ENCODE measurements around the gene NRCAM. TPM values are rescaled to one million over a fixed set of nuclear protein-coding genes. Genes with fewer than 3 reads are reported as not detected.

The NRCAM gene
- polyA plus RNA-seq, 1 donor, result 11.8 TPM

DNA sequence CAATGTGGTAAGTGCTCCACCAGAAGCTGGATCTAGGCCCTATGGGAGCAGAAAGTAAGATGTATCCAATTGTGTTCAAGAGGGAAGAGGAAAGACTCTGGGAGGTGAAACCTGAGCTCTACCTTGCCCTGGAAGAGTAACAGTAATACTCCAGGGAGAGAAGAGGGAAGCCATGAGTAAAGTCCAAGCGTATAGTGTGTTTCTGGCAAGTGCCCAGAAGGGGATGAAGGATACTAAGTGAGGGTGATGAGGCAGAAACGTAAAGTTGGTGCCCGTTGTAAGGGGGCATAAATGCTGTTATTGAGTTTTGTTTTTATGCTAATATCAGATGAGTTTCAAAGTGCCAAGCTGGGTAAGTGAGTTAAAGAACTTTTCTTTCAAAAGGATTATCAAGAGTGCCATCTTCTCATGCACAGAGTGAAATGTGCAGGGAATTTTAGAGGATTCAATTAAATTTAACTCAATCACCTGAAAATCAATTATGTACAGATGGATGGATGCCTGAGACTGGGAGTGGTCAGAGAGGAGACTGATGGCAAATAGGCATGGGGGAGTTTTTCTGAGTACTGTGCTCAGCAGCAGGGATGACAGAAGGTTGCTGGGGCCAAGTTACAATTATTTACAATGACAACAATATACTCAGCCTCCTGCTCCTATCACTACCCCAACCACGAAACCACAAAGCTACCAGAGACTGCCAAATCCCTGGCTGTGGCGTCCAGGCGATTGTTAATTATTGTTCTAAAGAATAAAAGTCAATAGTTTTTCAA is 202.8 kb downstream of the NRCAM start:
- Histone ChIP-seq H3K4me3 (ENCODE audit: low read length) (no peak overlapping the region), H3K36me3 (ENCODE audit: control insufficient read depth, insufficient read depth, low read length) (no peaks in the 10 kb centered on the region), H3K27ac (ENCODE audit: low read length) (no peak overlapping the region), H3K27me3 (ENCODE audit: control insufficient read depth, insufficient read depth, low read length) (no peaks in the 10 kb centered on the region), H3K4me1 (ENCODE audit: control insufficient read depth, insufficient read depth, low read length) (peaks cover 7% of the 10 kb centered on the region), H3K9me3 (ENCODE audit: control insufficient read depth, low read depth, low read length) (peaks cover 3% of the 10 kb centered on the region)
- no peak for DNase-seq
- 100% methylated on average over 2 of the region's 6 CpGs for WGBS (ENCODE audit: insufficient coverage, low lambda C conversion rate)

DNA sequence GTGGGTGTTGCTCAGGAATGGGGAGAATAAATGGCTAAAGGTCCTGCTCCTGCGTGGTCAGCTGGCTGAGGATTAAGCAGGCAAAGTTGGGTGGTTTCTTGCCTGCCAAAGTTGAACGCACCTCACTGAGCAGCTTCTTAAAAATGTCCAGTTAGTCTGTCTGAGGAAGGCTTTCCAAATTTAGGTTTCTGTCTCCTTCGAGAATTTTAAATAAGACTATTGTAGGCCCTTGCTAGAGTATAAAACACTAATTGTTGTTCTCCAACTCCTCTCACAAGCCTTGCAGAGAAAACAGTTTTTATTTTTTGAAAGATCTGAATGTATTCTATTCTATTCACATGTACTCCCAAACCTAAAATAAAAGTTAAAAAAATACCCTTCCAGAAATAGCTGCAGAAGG is 204.1 kb downstream of the NRCAM start:
- Histone ChIP-seq H3K27me3 (ENCODE audit: control insufficient read depth, insufficient read depth, low read length) (no peaks in the 10 kb centered on the region), H3K4me1 (ENCODE audit: control insufficient read depth, insufficient read depth, low read length) (peaks cover 7% of the 10 kb centered on the region), H3K4me3 (ENCODE audit: low read length) (no peak overlapping the region), H3K9me3 (ENCODE audit: control insufficient read depth, low read depth, low read length) (peaks cover 3% of the 10 kb centered on the region), H3K27ac (ENCODE audit: low read length) (no peak overlapping the region), H3K36me3 (ENCODE audit: control insufficient read depth, insufficient read depth, low read length) (no peaks in the 10 kb centered on the region)
- no peak for DNase-seq
- WGBS (ENCODE audit: insufficient coverage, low lambda C conversion rate), result 96% methylated on average over 3 of the region's 3 CpGs

- DNase-seq, result no peak
Observed at GRCh38 chr7:108251700-108252099, 204.5 kb downstream of the NRCAM start.

GRCh38 chr7:108249453-108249852 is 206.8 kb downstream of the NRCAM start:
- no peaks in the 10 kb centered on the region for H3K36me3 ChIP-seq (ENCODE audit: control insufficient read depth, insufficient read depth, low read length)
- H3K27ac ChIP-seq (ENCODE audit: low read length), result no peak overlapping the region
- H3K27me3 ChIP-seq (ENCODE audit: control insufficient read depth, insufficient read depth, low read length), result no peaks in the 10 kb centered on the region
- H3K4me3 ChIP-seq (ENCODE audit: low read length), result no peak overlapping the region
- H3K4me1 ChIP-seq (ENCODE audit: control insufficient read depth, insufficient read depth, low read length), result peaks cover 19% of the 10 kb centered on the region
- peak in 1 of 2 donors; percentile 23 for DNase-seq
- no peaks in the 10 kb centered on the region for H3K9me3 ChIP-seq (ENCODE audit: control insufficient read depth, low read depth, low read length)
- WGBS (ENCODE audit: insufficient coverage, low lambda C conversion rate), result no CpG with 5 or more reads among the region's 1 CpG

More at GRCh38 chr7:108251700-108252099, 204.5 kb downstream of the NRCAM start:
- Histone ChIP-seq H3K27me3 (ENCODE audit: control insufficient read depth, insufficient read depth, low read length) (no peaks in the 10 kb centered on the region), H3K27ac (ENCODE audit: low read length) (no peak overlapping the region), H3K36me3 (ENCODE audit: control insufficient read depth, insufficient read depth, low read length) (no peaks in the 10 kb centered on the region), H3K9me3 (ENCODE audit: control insufficient read depth, low read depth, low read length) (peaks cover 3% of the 10 kb centered on the region), H3K4me1 (ENCODE audit: control insufficient read depth, insufficient read depth, low read length) (peaks cover 11% of the 10 kb centered on the region), H3K4me3 (ENCODE audit: low read length) (no peak overlapping the region)
- WGBS (ENCODE audit: insufficient coverage, low lambda C conversion rate), result 83% methylated on average over 1 of the region's 1 CpG

DNA sequence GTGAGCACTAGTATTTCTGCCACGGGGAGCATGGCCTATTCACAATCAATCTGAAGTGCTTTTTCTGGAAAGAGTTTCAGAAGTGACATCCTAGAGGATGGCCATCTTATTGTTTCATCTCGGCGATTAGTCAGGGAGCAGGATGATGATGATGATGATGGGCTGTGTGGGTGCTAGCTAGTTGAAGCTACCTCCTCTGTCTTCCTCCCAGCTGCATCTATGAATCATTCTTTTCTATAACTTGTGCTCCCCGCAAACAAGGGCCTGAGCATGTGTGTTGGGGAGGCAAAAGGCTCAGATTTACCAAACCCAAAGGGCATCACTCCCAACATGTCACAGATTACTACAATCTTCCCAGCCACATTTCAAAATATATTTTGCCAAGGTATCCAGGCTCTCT is 207.4 kb downstream of the NRCAM start:
- Histone ChIP-seq H3K27me3 (ENCODE audit: control insufficient read depth, insufficient read depth, low read length) (no peaks in the 10 kb centered on the region), H3K4me3 (ENCODE audit: low read length) (no peak overlapping the region), H3K4me1 (ENCODE audit: control insufficient read depth, insufficient read depth, low read length) (peaks cover 19% of the 10 kb centered on the region), H3K9me3 (ENCODE audit: control insufficient read depth, low read depth, low read length) (no peaks in the 10 kb centered on the region), H3K27ac (ENCODE audit: low read length) (no peak overlapping the region), H3K36me3 (ENCODE audit: control insufficient read depth, insufficient read depth, low read length) (no peaks in the 10 kb centered on the region)
- WGBS (ENCODE audit: insufficient coverage, low lambda C conversion rate), result 100% methylated on average over 1 of the region's 4 CpGs
- no peak for DNase-seq

DNA sequence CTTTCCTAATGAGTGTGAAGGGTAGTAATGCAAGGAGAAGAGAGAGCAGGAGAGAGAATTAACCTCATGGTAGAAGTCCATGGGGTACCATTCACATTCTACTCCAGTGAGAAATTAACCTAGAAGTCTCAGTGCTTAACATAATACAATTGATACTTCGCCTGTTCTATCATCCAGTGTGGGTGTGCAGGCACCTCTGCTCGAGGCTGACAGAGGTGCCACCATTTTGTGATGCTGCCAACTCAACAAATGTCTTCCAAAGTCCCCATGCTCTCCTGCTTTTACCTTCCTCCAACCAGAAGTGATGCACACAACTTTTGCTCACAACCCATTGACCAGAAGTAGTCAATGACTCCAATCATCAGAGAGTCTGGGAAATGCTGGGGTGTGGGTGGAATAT is 207.8 kb downstream of the NRCAM start:
- Histone ChIP-seq H3K4me1 (ENCODE audit: control insufficient read depth, insufficient read depth, low read length) (peaks cover 19% of the 10 kb centered on the region), H3K27me3 (ENCODE audit: control insufficient read depth, insufficient read depth, low read length) (no peaks in the 10 kb centered on the region), H3K4me3 (ENCODE audit: low read length) (no peak overlapping the region), H3K9me3 (ENCODE audit: control insufficient read depth, low read depth, low read length) (no peaks in the 10 kb centered on the region), H3K27ac (ENCODE audit: low read length) (no peak overlapping the region), H3K36me3 (ENCODE audit: control insufficient read depth, insufficient read depth, low read length) (no peaks in the 10 kb centered on the region)
- WGBS (ENCODE audit: insufficient coverage, low lambda C conversion rate), result no CpG with 5 or more reads among the region's 2 CpGs
- DNase-seq, result no peak

DNA sequence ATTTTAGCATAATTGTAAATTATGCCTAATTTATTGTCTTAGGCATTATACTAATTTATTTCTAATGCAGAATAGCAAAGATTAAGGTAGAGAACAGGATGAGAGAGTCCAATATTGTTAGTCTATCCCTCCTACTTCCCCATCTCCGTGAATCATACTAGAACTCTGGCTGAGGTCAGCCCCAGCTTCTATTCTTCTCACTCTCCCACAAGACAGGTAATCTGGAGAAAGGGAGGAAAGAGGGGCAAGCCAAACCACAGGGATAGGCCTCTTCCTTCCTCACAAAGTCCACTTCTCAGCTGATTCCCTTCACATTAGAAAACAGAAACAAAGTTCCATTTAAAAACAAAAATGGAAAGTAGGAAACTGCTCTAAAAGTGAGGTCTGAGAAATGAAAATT is 208.6 kb downstream of the NRCAM start:
- Histone ChIP-seq H3K27ac (ENCODE audit: low read length) (no peak overlapping the region), H3K36me3 (ENCODE audit: control insufficient read depth, insufficient read depth, low read length) (no peaks in the 10 kb centered on the region), H3K27me3 (ENCODE audit: control insufficient read depth, insufficient read depth, low read length) (no peaks in the 10 kb centered on the region), H3K9me3 (ENCODE audit: control insufficient read depth, low read depth, low read length) (no peaks in the 10 kb centered on the region), H3K4me3 (ENCODE audit: low read length) (no peak overlapping the region), H3K4me1 (ENCODE audit: control insufficient read depth, insufficient read depth, low read length) (peaks cover 19% of the 10 kb centered on the region)
- no peak for DNase-seq
- no CpG with 5 or more reads among the region's 1 CpG for WGBS (ENCODE audit: insufficient coverage, low lambda C conversion rate)

DNA sequence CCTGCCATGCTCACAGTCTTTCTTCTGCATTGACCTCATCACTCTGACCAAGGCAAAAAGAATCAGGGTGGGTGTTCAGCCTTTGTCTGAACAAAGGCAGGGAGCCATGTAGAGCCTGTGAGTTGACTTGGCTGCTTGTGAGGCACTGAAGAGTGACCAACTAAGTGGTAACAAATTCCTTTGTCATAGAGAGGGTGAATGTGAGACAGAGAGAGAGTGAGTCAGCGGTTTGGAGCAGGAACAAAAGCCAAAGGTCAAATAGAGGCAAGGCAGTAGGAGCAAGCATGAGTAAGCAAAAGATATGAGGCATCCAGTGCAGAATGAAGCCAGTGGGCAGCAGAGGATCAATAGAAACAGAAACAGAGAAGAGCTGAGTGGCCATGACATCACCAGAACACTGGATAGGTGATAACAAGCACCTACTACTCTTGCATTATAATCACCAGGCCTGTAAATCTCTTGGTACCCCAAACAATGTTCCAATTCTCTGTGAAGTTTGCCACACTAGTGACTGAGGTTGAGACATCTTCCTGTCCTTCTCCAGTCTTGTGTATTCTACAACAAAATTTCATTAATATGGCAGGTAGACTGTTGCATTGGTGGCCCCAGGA is 209.9 kb downstream of the NRCAM start:
- DNase-seq, result peak; percentile 65 to 83
- H3K36me3 ChIP-seq (ENCODE audit: control insufficient read depth, insufficient read depth, low read length), result no peaks in the 10 kb centered on the region
- no peaks in the 10 kb centered on the region for H3K9me3 ChIP-seq (ENCODE audit: control insufficient read depth, low read depth, low read length)
- WGBS (ENCODE audit: insufficient coverage, low lambda C conversion rate), result no CpG with 5 or more reads among the region's 1 CpG
- H3K27me3 ChIP-seq (ENCODE audit: control insufficient read depth, insufficient read depth, low read length), result no peaks in the 10 kb centered on the region
- H3K4me1 ChIP-seq (ENCODE audit: control insufficient read depth, insufficient read depth, low read length), result peaks cover 19% of the 10 kb centered on the region
- no peak overlapping the region for H3K4me3 ChIP-seq (ENCODE audit: low read length)
- peak overlapping the region; percentile 14 for H3K27ac ChIP-seq (ENCODE audit: low read length)

DNA sequence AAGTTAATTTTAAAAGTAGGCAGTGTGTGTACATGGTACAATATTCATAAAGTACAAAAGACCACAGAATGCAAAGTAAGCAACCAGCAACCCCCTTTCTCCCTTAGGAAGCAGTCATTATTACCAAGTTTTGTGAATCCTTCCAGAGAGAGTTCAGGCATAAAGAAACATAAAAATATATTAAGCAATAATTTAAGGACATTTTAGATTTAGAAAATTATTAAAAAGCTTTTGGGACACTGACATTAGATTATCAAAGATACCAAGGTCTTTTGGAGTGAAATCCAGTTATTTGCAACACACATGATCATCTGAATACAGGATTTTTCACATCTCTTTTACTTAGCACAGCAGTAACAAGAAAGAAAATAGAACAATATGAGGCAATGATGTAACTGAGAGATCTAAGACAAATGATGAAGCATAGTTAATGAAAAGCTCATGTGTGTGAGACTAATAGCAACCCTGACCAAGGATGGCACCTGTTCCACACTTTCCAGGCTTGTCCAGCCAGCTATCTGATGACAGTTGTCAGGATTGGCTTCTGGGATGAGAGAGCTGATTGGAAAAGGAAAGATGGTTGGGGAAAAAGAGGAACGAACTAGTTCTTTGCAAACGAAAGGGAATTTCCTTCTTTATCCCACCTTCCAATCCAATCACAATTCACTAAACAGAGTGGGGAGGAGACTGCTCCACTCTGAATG is 210.6 kb downstream of the NRCAM start:
- H3K4me1 ChIP-seq (ENCODE audit: control insufficient read depth, insufficient read depth, low read length), result peaks cover 19% of the 10 kb centered on the region
- no peaks in the 10 kb centered on the region for H3K27me3 ChIP-seq (ENCODE audit: control insufficient read depth, insufficient read depth, low read length)
- DNase-seq, result no peak
- H3K9me3 ChIP-seq (ENCODE audit: control insufficient read depth, low read depth, low read length), result no peaks in the 10 kb centered on the region
- peak overlapping the region; percentile 14 for H3K27ac ChIP-seq (ENCODE audit: low read length)
- no peak overlapping the region for H3K4me3 ChIP-seq (ENCODE audit: low read length)
- 60% methylated on average over 2 of the region's 2 CpGs for WGBS (ENCODE audit: insufficient coverage, low lambda C conversion rate)
- no peaks in the 10 kb centered on the region for H3K36me3 ChIP-seq (ENCODE audit: control insufficient read depth, insufficient read depth, low read length)

DNA sequence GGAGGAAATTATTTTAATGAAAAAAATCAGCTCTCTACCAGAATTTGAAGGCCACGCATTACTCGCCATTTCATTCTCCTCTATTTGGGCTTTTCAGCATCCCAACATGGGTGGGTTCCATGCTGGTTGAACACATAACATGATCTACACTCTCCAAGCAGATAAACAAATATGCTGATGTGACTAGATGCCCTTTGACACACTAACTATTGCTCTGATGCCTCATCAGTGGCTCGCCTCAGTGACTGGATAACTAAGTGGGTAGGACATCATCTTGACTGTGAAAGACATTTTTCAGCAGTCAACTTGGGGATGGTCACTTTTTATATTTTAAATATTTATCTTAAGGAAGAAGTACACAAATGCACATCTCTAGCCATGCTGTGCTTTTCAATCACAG is 212.1 kb downstream of the NRCAM start:
- DNase-seq, result no peak
- Histone ChIP-seq H3K4me3 (ENCODE audit: low read length) (no peak overlapping the region), H3K36me3 (ENCODE audit: control insufficient read depth, insufficient read depth, low read length) (no peaks in the 10 kb centered on the region), H3K27me3 (ENCODE audit: control insufficient read depth, insufficient read depth, low read length) (no peaks in the 10 kb centered on the region), H3K4me1 (ENCODE audit: control insufficient read depth, insufficient read depth, low read length) (peaks cover 16% of the 10 kb centered on the region), H3K9me3 (ENCODE audit: control insufficient read depth, low read depth, low read length) (no peaks in the 10 kb centered on the region), H3K27ac (ENCODE audit: low read length) (no peak overlapping the region)
- WGBS (ENCODE audit: insufficient coverage, low lambda C conversion rate), result 50% methylated on average over 1 of the region's 3 CpGs

Measured in large intestine (tissue), 3 donors.